SIG-M5 treated with dmso at 0.1 percent for 504 hours (cell line): ENCODE data around the gene C9orf78.

Experiments
- DNase-seq: peaks from one replicate; lab custom pipeline; 2025; ENCODE audit not compliant: unreplicated experiment; lab: John Stamatoyannopoulos, UW

The C9orf78 gene

GRCh38 chr9:129868023-129868871, 33.2 kb upstream of the C9orf78 start:
- DNase-seq: no peak

GRCh38 chr9:129867136-129868022, 32.3 kb upstream of the C9orf78 start:
- no peak for DNase-seq

GRCh38 chr9:129866394-129867135, 31.5 kb upstream of the C9orf78 start:
- DNase-seq: no peak

GRCh38 chr9:129865668-129866320, 30.7 kb upstream of the C9orf78 start:
- DNase-seq: no peak

GRCh38 chr9:129864991-129865647, 30.0 kb upstream of the C9orf78 start:
- no peak for DNase-seq

GRCh38 chr9:129863059-129863690, 28.1 kb upstream of the C9orf78 start:
- peak; percentile 42 for DNase-seq

GRCh38 chr9:129861447-129861827, 26.4 kb upstream of the C9orf78 start:
- no peak for DNase-seq

- DNase-seq: no peak
These were observed 25.8 kb upstream of the C9orf78 start for GRCh38 chr9:129860653-129861446.

GRCh38 chr9:129858167-129858962, 23.3 kb upstream of the C9orf78 start:
- no peak for DNase-seq

- no peak for DNase-seq
These were observed 22.1 kb upstream of the C9orf78 start for GRCh38 chr9:129857207-129857606.

- no peak for DNase-seq
These were observed 19.6 kb upstream of the C9orf78 start for GRCh38 chr9:129854588-129855110.

- no peak for DNase-seq
These were observed 18.5 kb upstream of the C9orf78 start for GRCh38 chr9:129853614-129854013.

GRCh38 chr9:129852579-129852978, 17.5 kb upstream of the C9orf78 start:
- peak; percentile 2 for DNase-seq

GRCh38 chr9:129851821-129852220, 16.7 kb upstream of the C9orf78 start:
- DNase-seq: no peak

GRCh38 chr9:129850821-129851550, 15.9 kb upstream of the C9orf78 start:
- no peak for DNase-seq

- no peak for DNase-seq
These were observed 14.8 kb upstream of the C9orf78 start for GRCh38 chr9:129849901-129850300.

GRCh38 chr9:129848712-129849441, 13.8 kb upstream of the C9orf78 start:
- no peak for DNase-seq
